ENCODE measurements around the gene TBPL1. TPM values are rescaled to one million over a fixed set of nuclear protein-coding genes. Genes with fewer than 3 reads are reported as not detected.
"Not testable (repeated sequence)": the region's sequence is repeated elsewhere in the genome, so short reads cannot be mapped to it uniquely, and the experiment has no call there.

The TBPL1 gene
- total RNA-seq, 2 experiments from 2014 or later: 30.9 to 37.8 TPM

- intact Hi-C loops (cut with micrococcal nuclease): loop anchor here (1.0 kb wide), 2 partner anchors 141 to 173 kb away; no protein-coding TSS in a partner anchor
- TF ChIP-seq, protein P1, sequence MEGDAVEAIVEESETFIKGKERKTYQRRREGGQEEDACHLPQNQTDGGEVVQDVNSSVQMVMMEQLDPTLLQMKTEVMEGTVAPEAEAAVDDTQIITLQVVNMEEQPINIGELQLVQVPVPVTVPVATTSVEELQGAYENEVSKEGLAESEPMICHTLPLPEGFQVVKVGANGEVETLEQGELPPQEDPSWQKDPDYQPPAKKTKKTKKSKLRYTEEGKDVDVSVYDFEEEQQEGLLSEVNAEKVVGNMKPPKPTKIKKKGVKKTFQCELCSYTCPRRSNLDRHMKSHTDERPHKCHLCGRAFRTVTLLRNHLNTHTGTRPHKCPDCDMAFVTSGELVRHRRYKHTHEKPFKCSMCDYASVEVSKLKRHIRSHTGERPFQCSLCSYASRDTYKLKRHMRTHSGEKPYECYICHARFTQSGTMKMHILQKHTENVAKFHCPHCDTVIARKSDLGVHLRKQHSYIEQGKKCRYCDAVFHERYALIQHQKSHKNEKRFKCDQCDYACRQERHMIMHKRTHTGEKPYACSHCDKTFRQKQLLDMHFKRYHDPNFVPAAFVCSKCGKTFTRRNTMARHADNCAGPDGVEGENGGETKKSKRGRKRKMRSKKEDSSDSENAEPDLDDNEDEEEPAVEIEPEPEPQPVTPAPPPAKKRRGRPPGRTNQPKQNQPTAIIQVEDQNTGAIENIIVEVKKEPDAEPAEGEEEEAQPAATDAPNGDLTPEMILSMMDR (IDR thresholded peaks at IDR 0.05): peak; percentile 89
- ATAC-seq (peak; percentile 82), DNase-seq (peak; percentile 76)
- Mint-ChIP-seq H3K27ac (no peak overlapping the region), H3K9me3 (no peaks in the 10 kb centered on the region), H3K27me3 (peaks cover 20% of the 10 kb centered on the region), H3K4me3 (no peak overlapping the region), H3K36me3 (ENCODE audit: low read depth) (no peaks in the 10 kb centered on the region), H3K4me1 (ENCODE audit: low read depth) (no peaks in the 10 kb centered on the region)
- ChIA-PET CTCF (interaction anchor here (0.6 to 9.3 kb wide), 72 partner anchors 8 to 1583 kb away, joined by 3 to 410 read pairs (median 5); partner anchors contain the start of gene SLC2A12), POLR2A (interaction anchor here (0.6 to 1.8 kb wide), 3 partner anchors 30 to 1263 kb away, joined by 3 to 6 read pairs (median 3); no protein-coding TSS in a partner anchor)
Measured at GRCh38 chr6:133923938-133924593, 29.0 kb upstream of the TBPL1 start.

DNA sequence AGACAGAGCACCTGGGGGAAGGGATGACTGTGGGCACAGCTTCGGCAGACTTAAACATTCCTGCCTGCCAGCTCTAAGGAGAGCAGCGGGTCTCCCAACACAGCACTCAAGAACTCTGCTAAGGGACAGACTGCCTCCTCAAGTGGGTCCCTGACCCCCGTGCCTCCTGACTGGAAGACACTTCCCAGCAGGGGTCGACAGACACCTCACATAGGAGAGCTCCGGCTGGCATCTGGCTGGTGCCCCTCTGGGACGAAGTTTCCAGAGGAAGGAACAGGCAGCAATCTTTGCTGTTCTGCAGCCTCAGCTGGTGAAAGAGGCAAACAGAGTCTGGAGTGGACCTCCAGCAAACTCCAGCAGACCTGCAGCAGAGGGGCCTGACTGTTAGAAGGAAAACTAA lies 21.8 kb upstream of the TBPL1 start:
- not testable (repeated sequence) for DNase-seq
- peaks cover 30% of the 10 kb centered on the region for H3K27me3 Mint-ChIP-seq
- CTCF ChIA-PET: interaction anchor here (1.1 to 4.4 kb wide), 4 partner anchors 9 to 166 kb away, joined by 5 to 30 read pairs (median 6); no protein-coding TSS in a partner anchor

GRCh38 chr6:133936352-133936751 lies 16.7 kb upstream of the TBPL1 start:
- H3K27me3 Mint-ChIP-seq: peaks cover 27% of the 10 kb centered on the region
- CTCF ChIA-PET: interaction anchor here (1.5 to 1.7 kb wide), 3 partner anchors 14 to 175 kb away, joined by 4 to 7 read pairs (median 5); no protein-coding TSS in a partner anchor

More for the DNA sequence above, 21.8 kb upstream of the TBPL1 start:
- H3K4me3 Mint-ChIP-seq; intact Hi-C loops (cut with micrococcal nuclease); H3K27ac Mint-ChIP-seq; ATAC-seq; H3K36me3 Mint-ChIP-seq (ENCODE audit: low read depth); H3K4me1 Mint-ChIP-seq (ENCODE audit: low read depth); POLR2A ChIA-PET: not testable (repeated sequence)
- H3K9me3 Mint-ChIP-seq: peaks cover 10% of the 10 kb centered on the region

GRCh38 chr6:133937909-133938308 lies 15.1 kb upstream of the TBPL1 start:
- peaks cover 11% of the 10 kb centered on the region for H3K9me3 Mint-ChIP-seq
- H3K27me3 Mint-ChIP-seq: peaks cover 20% of the 10 kb centered on the region
- no peak overlapping the region for H3K4me3 Mint-ChIP-seq
- no peak overlapping the region for H3K27ac Mint-ChIP-seq
- no peak for DNase-seq
- ChIA-PET POLR2A (no interaction called here), CTCF (interaction anchor here (1.3 to 2.3 kb wide), 7 partner anchors 13 to 173 kb away, joined by 3 to 11 read pairs (median 6); no protein-coding TSS in a partner anchor)
- no peaks in the 10 kb centered on the region for H3K4me1 Mint-ChIP-seq (ENCODE audit: low read depth)
- intact Hi-C loops (cut with micrococcal nuclease): no loop called here
- no peaks in the 10 kb centered on the region for H3K36me3 Mint-ChIP-seq (ENCODE audit: low read depth)
- no peak for ATAC-seq
- TF ChIP-seq, protein P1 (IDR thresholded peaks at IDR 0.05): no peak

More at GRCh38 chr6:133936352-133936751, 16.7 kb upstream of the TBPL1 start:
- H3K4me3 Mint-ChIP-seq; DNase-seq; H3K27ac Mint-ChIP-seq; ATAC-seq; H3K4me1 Mint-ChIP-seq (ENCODE audit: low read depth); intact Hi-C loops (cut with micrococcal nuclease); H3K36me3 Mint-ChIP-seq (ENCODE audit: low read depth); POLR2A ChIA-PET: not testable (repeated sequence)
- H3K9me3 Mint-ChIP-seq: peaks cover 12% of the 10 kb centered on the region

DNA sequence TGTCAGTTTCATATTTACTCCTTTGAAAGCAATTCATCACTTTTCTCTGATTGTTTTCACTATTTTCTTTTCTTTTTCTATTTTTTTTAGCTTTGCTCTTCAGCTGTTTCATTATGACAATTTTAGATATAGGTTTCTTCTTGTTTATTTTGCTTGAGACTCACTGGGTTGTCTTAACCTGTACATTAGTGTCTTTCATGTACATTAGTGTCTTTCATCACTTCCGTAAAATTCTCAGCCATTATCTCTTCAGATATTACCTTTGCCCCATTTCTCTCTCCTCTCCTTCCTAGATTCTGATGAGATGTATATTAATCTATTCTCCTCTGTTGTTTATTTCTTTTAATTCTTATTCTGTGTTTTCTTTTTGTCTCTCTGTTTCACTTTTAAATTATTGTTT lies 14.5 kb upstream of the TBPL1 start:
- ChIA-PET CTCF (interaction anchor here (1.0 to 2.3 kb wide), 4 partner anchors 14 to 159 kb away, joined by 3 to 11 read pairs (median 4); no protein-coding TSS in a partner anchor), POLR2A (interaction anchor here (0.6 kb wide), 1 partner anchor 11 kb away, joined by 4 read pairs; no protein-coding TSS in a partner anchor)
- no peak overlapping the region for H3K27ac Mint-ChIP-seq
- intact Hi-C loops (cut with micrococcal nuclease): no loop called here
- peaks cover 5% of the 10 kb centered on the region for H3K9me3 Mint-ChIP-seq
- TF ChIP-seq, protein P1 (IDR thresholded peaks at IDR 0.05): no peak
- DNase-seq (no peak), ATAC-seq (no peak)
- H3K4me3 Mint-ChIP-seq: no peak overlapping the region
- H3K27me3 Mint-ChIP-seq: peaks cover 18% of the 10 kb centered on the region
- H3K36me3 Mint-ChIP-seq (ENCODE audit: low read depth): no peaks in the 10 kb centered on the region
- no peaks in the 10 kb centered on the region for H3K4me1 Mint-ChIP-seq (ENCODE audit: low read depth)
